Endothelial cell of umbilical vein (primary cell): ENCODE results near the gene STRA6.

Experiments used
- CTCF ChIP-seq, 2 donors: IDR thresholded peaks; 1 replicate in 1 of 2; 2 replicates in 1 of 2; pipeline ENCODE4 v1.5.1; 2011; ENCODE audit warnings: low read length in 2 of 2, mild to moderate bottlenecking in 2 of 2, moderate library complexity in 2 of 2, control low read depth in 1 of 2, inconsistent platforms in 1 of 2, low read depth in 1 of 2; ENCODE audit not compliant: insufficient read depth in 1 of 2; ENCODE audit errors: extremely low read depth in 1 of 2
- EZH2 ChIP-seq: IDR thresholded peaks from 2 replicates; pipeline ENCODE4 v1.6.1; 2012; ENCODE audit warnings: borderline replicate concordance, low read depth, mild to moderate bottlenecking, moderate library complexity, low read length, inconsistent platforms; ENCODE audit not compliant: severe bottlenecking
- FOS ChIP-seq: IDR thresholded peaks from 2 replicates; pipeline ENCODE4 v1.6.1; 2011; ENCODE audit warnings: mild to moderate bottlenecking, low read length, moderate library complexity, borderline replicate concordance; ENCODE audit not compliant: insufficient read depth
- MYC ChIP-seq: IDR thresholded peaks from one replicate; pipeline ENCODE4 v1.6.1; 2011; ENCODE audit warnings: mild to moderate bottlenecking, low read depth, low read length
- POLR2A ChIP-seq: IDR thresholded peaks from 2 replicates; pipeline ENCODE4 v1.6.1; 2012; ENCODE audit warnings: low read depth, mild to moderate bottlenecking, control low read depth, low read length
- POLR2AphosphoS5 ChIP-seq: IDR thresholded peaks from 2 replicates; pipeline ENCODE4 v1.6.1; 2012; ENCODE audit warnings: low read depth, mild to moderate bottlenecking, control low read depth, low read length, moderate library complexity; ENCODE audit not compliant: insufficient read depth
- TF ChIP-seq, protein P1 (sequence below): IDR thresholded peaks from 2 replicates; pipeline ENCODE4 v1.6.1; 2011; ENCODE audit not compliant: insufficient read depth, insufficient read length

DNA sequence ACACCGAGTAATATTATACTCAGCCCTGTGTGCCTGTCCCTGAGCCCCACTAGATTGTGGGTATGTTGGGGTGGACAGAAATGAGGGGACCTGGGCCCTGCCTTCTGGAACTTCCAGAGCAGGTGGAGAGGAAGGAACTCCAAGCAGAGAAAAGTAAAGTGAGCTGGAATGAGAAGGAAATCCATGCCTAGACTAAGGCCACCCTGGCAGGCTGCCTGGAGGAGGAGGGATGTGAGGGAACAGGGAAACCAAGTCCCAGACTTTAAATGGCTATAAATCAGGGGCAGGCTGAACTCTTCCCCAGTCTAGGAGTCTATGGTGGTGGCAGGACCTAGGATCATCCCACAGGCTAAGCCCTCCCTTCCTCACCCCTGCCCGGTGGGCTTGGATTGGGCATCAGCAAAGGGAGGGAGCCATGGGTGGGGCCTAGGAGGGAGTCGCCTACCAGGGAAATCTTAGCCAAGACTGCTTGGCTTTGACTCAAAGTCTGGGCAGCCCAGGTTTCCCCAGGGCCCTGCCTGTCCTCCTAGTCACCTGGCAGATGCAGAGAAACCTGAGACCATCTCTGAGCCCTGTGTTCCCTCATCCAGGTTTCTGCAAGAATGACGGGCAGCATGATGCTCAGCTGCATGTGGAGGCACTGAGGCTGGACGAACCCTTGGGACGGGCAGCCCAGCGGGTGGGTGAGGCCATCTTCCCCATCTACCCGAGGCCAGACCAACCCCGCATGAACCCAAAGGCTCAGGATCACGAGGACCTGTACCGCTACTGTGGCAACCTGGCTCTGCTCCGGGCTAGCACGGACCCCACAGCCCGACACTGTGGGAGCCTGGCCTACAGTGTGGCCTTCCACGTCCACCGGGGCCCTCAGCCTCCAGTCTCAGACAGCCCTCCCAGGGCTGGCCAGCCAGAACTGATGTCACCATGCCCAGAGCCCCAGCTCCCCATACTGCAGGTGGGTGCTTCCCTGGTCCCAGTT is 15.6 kb upstream of the STRA6 start:
- TF ChIP-seq CTCF (IDR thresholded peaks at IDR 0.05; ENCODE audit: extremely low read depth in 1 of 2, insufficient read depth in 1 of 2, low read depth in 1 of 2, low read length in 2 of 2) = no peak
- TF ChIP-seq, protein P1, sequence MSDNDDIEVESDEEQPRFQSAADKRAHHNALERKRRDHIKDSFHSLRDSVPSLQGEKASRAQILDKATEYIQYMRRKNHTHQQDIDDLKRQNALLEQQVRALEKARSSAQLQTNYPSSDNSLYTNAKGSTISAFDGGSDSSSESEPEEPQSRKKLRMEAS = no peak
- no peak for TF ChIP-seq EZH2
- TF ChIP-seq FOS = no peak
- TF ChIP-seq POLR2A = no peak
- TF ChIP-seq POLR2AphosphoS5 = no peak
- no peak for TF ChIP-seq MYC
